ENCODE measurements around the gene CADM2. TPM values are rescaled to one million over a fixed set of nuclear protein-coding genes. Genes with fewer than 3 reads are reported as not detected.

Gene CADM2
- polyA plus RNA-seq, 1 donor from 2014 or later, result 4.5 TPM

GRCh38 chr3:85053626-85054025, 94.8 kb downstream of the CADM2 start:
- Histone ChIP-seq H3K4me3 (ENCODE audit: low read length) (no peak overlapping the region), H3K27ac (ENCODE audit: low read length) (no peak overlapping the region), H3F3A (ENCODE audit: insufficient read depth, low read length, poor library complexity, severe bottlenecking) (no peaks in the 10 kb centered on the region), H2AFZ (ENCODE audit: low read depth, low read length) (no peak overlapping the region), H3K9me3 (ENCODE audit: low read length) (no peaks in the 10 kb centered on the region), H3K9ac (ENCODE audit: low read length) (no peak overlapping the region), H3K4me2 (ENCODE audit: low read length) (no peak overlapping the region), H3K79me2 (replicated peaks; ENCODE audit: insufficient read depth, low read length) (no peaks in the 10 kb centered on the region), H3K27me3 (ENCODE audit: insufficient read depth, low read depth, low read length) (no peaks in the 10 kb centered on the region), H3K36me3 (ENCODE audit: insufficient read depth, low read length) (no peaks in the 10 kb centered on the region), H3K9me2 (ENCODE audit: insufficient read depth, low read length) (no peaks in the 10 kb centered on the region), H4K20me1 (ENCODE audit: insufficient read depth) (no peaks in the 10 kb centered on the region)
- TF ChIP-seq, protein P1, sequence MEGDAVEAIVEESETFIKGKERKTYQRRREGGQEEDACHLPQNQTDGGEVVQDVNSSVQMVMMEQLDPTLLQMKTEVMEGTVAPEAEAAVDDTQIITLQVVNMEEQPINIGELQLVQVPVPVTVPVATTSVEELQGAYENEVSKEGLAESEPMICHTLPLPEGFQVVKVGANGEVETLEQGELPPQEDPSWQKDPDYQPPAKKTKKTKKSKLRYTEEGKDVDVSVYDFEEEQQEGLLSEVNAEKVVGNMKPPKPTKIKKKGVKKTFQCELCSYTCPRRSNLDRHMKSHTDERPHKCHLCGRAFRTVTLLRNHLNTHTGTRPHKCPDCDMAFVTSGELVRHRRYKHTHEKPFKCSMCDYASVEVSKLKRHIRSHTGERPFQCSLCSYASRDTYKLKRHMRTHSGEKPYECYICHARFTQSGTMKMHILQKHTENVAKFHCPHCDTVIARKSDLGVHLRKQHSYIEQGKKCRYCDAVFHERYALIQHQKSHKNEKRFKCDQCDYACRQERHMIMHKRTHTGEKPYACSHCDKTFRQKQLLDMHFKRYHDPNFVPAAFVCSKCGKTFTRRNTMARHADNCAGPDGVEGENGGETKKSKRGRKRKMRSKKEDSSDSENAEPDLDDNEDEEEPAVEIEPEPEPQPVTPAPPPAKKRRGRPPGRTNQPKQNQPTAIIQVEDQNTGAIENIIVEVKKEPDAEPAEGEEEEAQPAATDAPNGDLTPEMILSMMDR (IDR thresholded peaks at IDR 0.05; ENCODE audit: poor library complexity, severe bottlenecking), result no peak
- no peak for TF ChIP-seq MXI1 (conservative IDR thresholded peaks at IDR 0.05; ENCODE audit: poor library complexity, severe bottlenecking)
- TF ChIP-seq POLR2AphosphoS5 (IDR thresholded peaks at IDR 0.05), result no peak
- TF ChIP-seq REST (IDR thresholded peaks at IDR 0.05; ENCODE audit: borderline replicate concordance), result no peak
- TF ChIP-seq EP300 (conservative IDR thresholded peaks at IDR 0.05; ENCODE audit: poor library complexity, severe bottlenecking), result no peak
- no peak for TF ChIP-seq EZH2 (IDR thresholded peaks at IDR 0.05; ENCODE audit: borderline replicate concordance, insufficient read depth, low read length, poor library complexity, severe bottlenecking)
- no peak for TF ChIP-seq TAF1 (IDR thresholded peaks at IDR 0.05; ENCODE audit: low read depth)
- no peak for TF ChIP-seq SMC3 (conservative IDR thresholded peaks at IDR 0.05; ENCODE audit: poor library complexity)

DNA sequence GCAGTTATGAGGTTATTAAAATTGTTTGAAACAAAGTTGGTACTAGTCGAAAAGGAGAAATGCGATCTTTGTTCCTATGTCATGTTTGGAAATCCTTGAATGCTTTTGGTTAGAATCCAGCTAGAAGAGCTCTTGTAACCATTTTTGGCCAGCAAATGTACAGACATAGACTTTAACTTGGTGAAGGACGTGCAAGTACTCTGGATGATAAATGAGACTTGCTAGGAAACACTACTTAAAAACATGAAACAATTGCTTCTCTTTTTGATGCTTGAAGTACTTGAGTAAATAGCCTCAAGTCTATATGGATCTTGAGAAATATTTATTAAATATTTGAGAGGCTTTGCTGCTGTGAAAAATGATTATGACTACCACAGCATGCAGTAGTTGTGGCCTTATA, 95.8 kb downstream of the CADM2 start:
- Histone ChIP-seq H3K27ac (ENCODE audit: low read length) (no peak overlapping the region), H3K9me3 (ENCODE audit: low read length) (no peaks in the 10 kb centered on the region), H3K27me3 (ENCODE audit: insufficient read depth, low read depth, low read length) (no peaks in the 10 kb centered on the region), H3K9me2 (ENCODE audit: insufficient read depth, low read length) (no peaks in the 10 kb centered on the region), H3K4me3 (ENCODE audit: low read length) (no peak overlapping the region), H3K4me2 (ENCODE audit: low read length) (no peak overlapping the region), H3F3A (ENCODE audit: insufficient read depth, low read length, poor library complexity, severe bottlenecking) (no peaks in the 10 kb centered on the region), H4K20me1 (ENCODE audit: insufficient read depth) (no peaks in the 10 kb centered on the region), H3K36me3 (ENCODE audit: insufficient read depth, low read length) (no peaks in the 10 kb centered on the region), H2AFZ (ENCODE audit: low read depth, low read length) (no peak overlapping the region), H3K79me2 (replicated peaks; ENCODE audit: insufficient read depth, low read length) (no peaks in the 10 kb centered on the region), H3K9ac (ENCODE audit: low read length) (no peak overlapping the region)
- TF ChIP-seq REST (IDR thresholded peaks at IDR 0.05; ENCODE audit: borderline replicate concordance) (no peak), RAD21 (conservative IDR thresholded peaks at IDR 0.05) (no peak), SMC3 (conservative IDR thresholded peaks at IDR 0.05; ENCODE audit: poor library complexity) (no peak), EZH2 (IDR thresholded peaks at IDR 0.05; ENCODE audit: borderline replicate concordance, insufficient read depth, low read length, poor library complexity, severe bottlenecking) (no peak), EP300 (conservative IDR thresholded peaks at IDR 0.05; ENCODE audit: poor library complexity, severe bottlenecking) (no peak), POLR2AphosphoS5 (IDR thresholded peaks at IDR 0.05) (no peak), MXI1 (conservative IDR thresholded peaks at IDR 0.05; ENCODE audit: poor library complexity, severe bottlenecking) (no peak)
- TF ChIP-seq, protein P1 (IDR thresholded peaks at IDR 0.05; ENCODE audit: poor library complexity, severe bottlenecking), result no peak

Measured in neural cell (in vitro differentiated cells).